ENCODE measurements around the gene NIM1K.
"Not testable (repeated sequence)": the region's sequence is repeated elsewhere in the genome, so short reads cannot be mapped to it uniquely, and the experiment has no call there.

The NIM1K gene

GRCh38 chr5:43192558-43193180 is 644 bp downstream of the NIM1K start:
- peak; percentile 27 for DNase-seq

DNA sequence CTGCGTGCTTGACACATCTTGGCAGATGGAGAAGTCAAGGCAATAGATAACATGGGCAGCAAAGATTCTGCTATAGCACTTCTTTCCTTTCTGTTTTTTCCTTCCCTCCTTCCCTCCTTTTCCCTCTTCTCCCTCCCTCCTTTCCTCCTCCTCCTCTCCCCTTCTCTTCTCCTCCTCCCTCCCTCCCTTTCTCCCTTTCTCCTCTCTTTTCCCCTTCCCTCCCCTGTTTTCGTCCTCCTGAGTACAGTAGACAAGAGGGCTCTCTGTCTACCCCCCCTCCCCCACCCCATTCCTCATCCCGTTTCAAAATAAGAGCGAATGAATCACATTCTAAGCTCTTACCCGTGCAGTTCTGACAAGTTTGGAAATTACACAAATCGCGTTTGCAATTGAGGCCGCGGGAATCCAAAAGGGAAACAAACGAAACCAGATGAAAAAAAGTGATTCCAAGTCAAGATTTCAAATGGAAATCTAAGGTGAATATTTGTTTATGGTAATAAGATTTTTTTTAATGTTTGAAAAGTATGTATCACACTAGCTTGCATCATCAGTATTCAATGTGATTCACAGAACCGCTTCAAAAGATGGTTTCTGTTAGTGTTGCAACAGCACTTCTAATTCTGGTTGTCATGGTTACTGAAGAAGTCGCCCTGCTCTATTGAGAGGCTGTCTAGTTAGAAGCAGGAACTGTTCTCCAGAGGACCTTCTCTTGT is 1.3 kb downstream of the NIM1K start:
- DNase-seq = peak; percentile 85

- DNase-seq = no peak
These were observed 1.9 kb downstream of the NIM1K start for GRCh38 chr5:43193894-43194265.

DNA sequence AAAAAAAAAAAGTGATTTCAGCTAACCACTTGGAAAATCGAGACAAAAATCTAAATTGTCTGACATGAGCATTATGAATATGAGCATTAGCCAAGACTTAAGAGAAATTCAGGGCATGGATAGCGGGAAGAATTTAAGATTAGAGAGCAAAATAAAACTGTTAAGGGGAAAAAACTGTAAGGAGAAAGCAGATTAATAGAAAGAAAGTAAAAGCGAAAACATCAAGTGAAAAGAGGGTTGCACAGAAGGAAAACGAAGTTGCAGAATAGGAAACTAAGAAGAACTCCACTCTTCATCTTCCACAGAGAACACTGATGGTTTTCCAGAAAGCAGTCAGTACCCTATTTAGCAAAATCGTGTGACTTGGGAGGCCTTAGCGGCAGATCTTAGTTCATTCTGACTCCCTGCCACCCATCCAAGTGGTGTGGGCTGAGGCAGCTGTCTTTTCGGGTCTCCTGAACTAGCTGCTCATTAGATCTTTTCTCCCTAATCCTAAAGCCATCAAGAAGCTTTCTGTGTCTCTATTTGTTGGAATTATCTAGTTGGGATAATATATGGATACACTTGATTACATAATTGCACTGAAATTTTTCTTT is 3.7 kb downstream of the NIM1K start:
- no peak for DNase-seq

GRCh38 chr5:43197535-43197934 is 5.5 kb downstream of the NIM1K start:
- no peak for DNase-seq

DNA sequence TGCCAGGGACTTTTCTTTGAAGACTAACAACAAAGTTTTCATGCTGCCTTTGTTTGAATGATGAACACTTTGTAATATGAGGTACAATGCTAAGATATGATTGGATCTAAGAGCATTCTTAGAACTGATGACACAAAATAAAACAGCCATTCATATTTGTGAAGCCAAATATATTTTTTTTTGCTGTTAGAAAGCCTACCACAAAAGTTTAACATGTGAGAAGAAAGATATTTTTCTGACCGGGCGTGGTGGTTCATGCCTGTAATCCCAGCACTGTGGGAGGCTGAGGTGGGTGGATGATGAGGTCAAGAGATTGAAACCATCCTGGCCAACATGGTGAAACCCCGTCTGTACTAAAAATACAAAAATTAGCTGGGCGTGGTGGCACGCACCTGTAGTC is 9.4 kb downstream of the NIM1K start:
- not testable (repeated sequence) for DNase-seq

DNA sequence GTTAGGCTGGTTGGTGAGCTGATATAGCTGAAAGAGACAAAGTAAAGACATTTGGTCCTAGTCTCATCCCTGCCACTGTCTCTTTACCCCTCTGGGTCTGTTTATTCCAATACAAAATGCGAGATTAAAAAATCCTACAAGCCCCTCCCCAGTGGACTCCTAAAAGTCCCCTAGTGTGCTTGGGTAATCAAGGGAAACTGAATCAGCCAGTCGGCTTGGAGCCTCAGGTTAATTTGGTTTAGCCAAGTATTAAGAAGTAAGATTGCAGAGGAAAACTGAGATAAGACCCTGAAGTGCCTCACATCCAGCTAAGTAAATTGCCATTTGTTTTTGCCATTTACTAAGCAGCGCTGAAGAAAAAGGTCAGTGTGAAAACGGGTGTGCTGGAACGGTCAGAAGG is 10.4 kb downstream of the NIM1K start:
- DNase-seq = no peak

DNA sequence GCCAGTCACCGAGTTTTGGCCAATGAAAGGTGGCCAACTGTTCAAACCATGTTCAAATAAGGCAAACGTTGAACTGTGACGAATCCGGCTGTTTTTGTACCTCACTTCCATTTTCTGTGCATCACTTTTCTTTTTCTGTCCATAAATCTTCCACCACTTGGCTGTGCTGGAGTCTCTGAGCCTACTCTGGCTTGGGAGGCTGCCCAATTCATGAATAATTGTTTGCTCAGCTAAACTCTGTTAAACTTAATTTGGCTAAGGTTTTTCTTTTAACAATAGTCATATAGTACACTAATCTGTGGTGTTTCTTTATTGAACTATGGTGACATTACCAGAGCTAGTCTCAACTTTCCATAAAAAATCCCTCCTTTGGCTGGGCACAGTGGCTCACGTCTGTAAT is 11.3 kb downstream of the NIM1K start:
- DNase-seq = no peak

DNA sequence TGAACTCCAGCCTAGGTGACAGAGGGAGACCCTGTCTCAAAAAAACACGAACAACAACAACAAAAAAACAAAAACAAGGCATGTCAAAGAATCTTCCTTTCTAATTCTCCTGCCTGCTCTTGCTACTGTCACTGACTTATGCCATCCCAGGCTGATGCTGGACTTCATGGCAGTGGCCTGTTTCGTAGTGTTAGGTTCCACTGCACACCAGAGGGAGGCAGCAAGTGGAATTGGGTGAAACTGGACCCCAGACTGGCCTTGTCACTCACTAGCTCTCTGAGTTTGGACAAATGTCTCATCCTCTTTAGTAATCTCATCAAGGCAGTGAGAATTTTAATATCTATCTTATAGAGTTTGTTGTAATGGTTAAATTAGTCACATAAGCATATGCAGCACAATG is 12.9 kb downstream of the NIM1K start:
- DNase-seq = no peak

GRCh38 chr5:43207601-43208000 is 15.6 kb downstream of the NIM1K start:
- DNase-seq = no peak

DNA sequence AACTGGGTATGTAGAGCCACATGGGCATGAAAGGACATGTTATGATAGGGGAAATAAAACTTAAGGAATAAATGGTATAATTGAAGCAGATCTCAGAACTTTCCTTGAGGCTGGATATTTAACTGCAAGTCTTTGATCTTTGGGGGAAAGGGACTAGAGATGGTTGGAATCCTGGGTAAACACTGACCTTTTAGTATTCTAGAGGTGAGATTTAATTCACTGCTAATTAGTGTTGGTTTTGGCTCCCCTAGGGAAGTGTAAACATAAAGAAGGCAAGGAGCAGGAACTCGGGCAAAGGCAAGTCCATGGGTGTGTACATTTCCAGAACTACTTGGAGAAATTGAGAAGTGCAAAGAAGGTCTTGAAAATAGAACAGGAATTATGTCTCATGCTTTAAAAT is 16.6 kb downstream of the NIM1K start:
- no peak for DNase-seq

DNA sequence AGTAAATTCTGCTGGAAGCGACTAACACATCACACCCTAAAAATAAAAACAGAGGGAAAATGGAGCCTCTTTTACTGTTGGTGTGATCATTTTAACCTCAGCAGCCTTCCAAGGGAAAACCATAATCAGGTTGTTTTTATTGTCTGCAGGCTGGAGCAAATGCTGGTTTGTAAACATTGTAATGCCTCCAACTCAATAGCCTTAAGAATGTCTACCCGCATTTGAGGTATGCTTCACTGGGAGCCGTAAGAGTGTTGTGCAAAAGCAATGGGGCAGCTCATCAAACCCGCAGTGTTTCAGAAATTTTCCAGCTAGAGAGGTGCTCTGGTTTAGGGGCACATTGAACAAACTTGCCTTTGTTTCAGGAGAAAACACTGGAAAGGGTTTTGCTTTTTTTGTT is 17.0 kb downstream of the NIM1K start:
- no peak for DNase-seq

- no peak for DNase-seq
These were observed 17.8 kb downstream of the NIM1K start for GRCh38 chr5:43209833-43210232.

- DNase-seq = no peak
These were observed 18.5 kb downstream of the NIM1K start for GRCh38 chr5:43210570-43210969.

DNA sequence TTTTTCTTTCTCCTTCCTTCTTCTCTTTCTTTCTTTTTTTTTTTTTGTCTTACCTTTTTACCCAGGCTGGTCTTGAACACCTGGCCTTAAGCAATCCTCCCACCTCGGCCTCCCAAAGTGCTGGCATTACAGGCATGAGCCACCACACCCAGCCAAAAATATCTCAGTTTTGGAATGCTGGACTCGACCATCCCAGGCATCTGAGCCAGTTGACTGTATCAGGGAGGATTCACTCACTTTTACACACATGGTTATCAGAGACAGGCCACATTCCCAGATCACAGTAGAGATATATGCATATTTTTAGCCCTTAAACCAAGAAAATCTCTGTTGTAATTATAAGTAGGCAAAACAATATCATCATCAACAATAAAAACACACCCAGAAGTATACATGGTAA is 21.9 kb downstream of the NIM1K start:
- no peak for DNase-seq

DNA sequence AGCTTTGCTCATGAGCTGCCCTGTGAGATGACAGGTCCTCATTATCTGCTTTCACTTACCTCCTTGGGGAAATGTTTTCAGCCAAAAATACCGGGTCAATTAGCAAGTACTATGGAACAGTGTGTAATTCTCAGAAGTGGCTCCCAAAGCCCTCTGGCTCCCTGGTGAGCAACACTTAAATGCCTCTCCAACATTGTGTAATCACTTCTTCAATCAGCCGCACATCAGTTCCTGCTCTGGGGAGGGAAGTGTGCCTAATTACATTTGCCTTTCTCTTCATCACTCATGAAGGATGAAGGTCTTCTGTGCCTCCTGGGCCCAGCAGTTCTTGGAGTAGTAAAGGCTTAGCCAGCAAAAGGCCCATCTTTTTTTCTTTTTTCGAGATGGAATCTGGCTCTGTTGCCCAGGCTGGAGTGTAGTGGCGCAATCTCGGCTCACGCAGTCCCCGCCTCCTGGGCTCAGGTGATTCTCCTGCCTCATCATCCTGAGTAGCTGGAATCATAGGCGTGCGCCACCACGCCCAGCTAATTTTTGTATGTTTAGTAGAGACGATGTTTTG is 23.1 kb downstream of the NIM1K start:
- peak; percentile 12 for DNase-seq

- DNase-seq = no peak
These were observed 24.9 kb downstream of the NIM1K start for GRCh38 chr5:43216941-43217340.

- no peak for DNase-seq
These were observed 27.1 kb downstream of the NIM1K start for GRCh38 chr5:43219120-43219519.

GRCh38 chr5:43221502-43221901 is 29.5 kb downstream of the NIM1K start:
- DNase-seq = no peak

DNA sequence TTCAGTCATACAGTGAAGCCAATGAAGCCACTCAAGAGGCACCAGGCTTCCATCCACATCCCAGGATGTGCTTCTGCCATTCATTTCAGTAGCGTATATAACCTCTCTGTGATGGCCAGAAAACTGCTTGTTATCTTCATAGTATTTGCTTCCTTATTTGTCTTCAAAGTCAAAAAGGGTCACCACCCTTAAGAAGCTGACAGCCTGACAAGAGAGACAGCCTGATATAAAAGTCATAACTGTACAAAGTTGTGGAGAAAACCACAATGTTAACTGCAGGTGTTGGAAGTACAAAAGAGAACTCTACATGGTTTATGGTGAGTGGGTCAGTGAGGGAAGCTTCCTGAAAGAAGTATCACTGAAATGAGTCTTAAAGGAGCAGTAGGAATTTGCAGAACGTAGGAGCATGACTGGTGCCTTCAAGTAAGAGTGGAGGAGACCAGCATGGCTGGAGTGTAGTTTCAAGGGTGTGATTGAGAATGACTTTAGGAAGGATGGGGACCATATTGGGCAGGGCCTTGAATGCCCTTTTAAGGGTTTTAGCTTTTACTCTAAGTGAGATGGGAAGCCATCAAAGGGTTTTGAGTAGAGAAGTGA is 33.7 kb downstream of the NIM1K start:
- DNase-seq = peak; percentile 48

GRCh38 chr5:43227655-43228054 is 35.6 kb downstream of the NIM1K start:
- DNase-seq = peak; percentile 65

GRCh38 chr5:43230707-43231106 is 38.7 kb downstream of the NIM1K start:
- DNase-seq = no peak

- peak; percentile 59 for DNase-seq
These were observed 40.0 kb downstream of the NIM1K start for GRCh38 chr5:43231977-43232376.
